GM19328 (cell line): ENCODE measurements around the gene KCTD17.

Experiments used
- ATAC-seq: cut with Tn5 transposase; IDR thresholded peaks from one replicate; pipeline ENCODE4 v1.9.1; 2021; ENCODE audit warnings: mild to moderate bottlenecking, moderate library complexity; ENCODE audit not compliant: unreplicated experiment

Gene KCTD17

GRCh38 chr22:37051391-37052385 is at the start of gene KCTD17:
Gene KCTD17, plus strand, starts transcription at chr22:37051742. Its CDS starts 19 bp downstream, at chr22:37051761.
- ATAC-seq, result no peak

- no peak for ATAC-seq
Measured at GRCh38 chr22:37001826-37002225, 49.7 kb upstream of the KCTD17 start.

GRCh38 chr22:37002633-37003032 is 48.9 kb upstream of the KCTD17 start:
- no peak for ATAC-seq

GRCh38 chr22:37007651-37008050 is 43.9 kb upstream of the KCTD17 start:
- ATAC-seq, result no peak

- no peak for ATAC-seq
Measured at GRCh38 chr22:37008365-37008764, 43.2 kb upstream of the KCTD17 start.

- ATAC-seq, result no peak
Measured at GRCh38 chr22:37009490-37009889, 42.1 kb upstream of the KCTD17 start.

- no peak for ATAC-seq
Measured at GRCh38 chr22:37010174-37010573, 41.4 kb upstream of the KCTD17 start.

GRCh38 chr22:37010976-37011375 is 40.6 kb upstream of the KCTD17 start:
- no peak for ATAC-seq

GRCh38 chr22:37011472-37011871 is 40.1 kb upstream of the KCTD17 start:
- ATAC-seq, result no peak

- ATAC-seq, result no peak
Measured at GRCh38 chr22:37012262-37012904, 39.2 kb upstream of the KCTD17 start.

GRCh38 chr22:37012956-37013355 is 38.6 kb upstream of the KCTD17 start:
- ATAC-seq, result no peak

- no peak for ATAC-seq
Measured at GRCh38 chr22:37014415-37014806, 37.1 kb upstream of the KCTD17 start.

GRCh38 chr22:37014835-37015586 is 36.5 kb upstream of the KCTD17 start:
- no peak for ATAC-seq

GRCh38 chr22:37015587-37015878 is 36.0 kb upstream of the KCTD17 start:
- no peak for ATAC-seq

GRCh38 chr22:37016134-37016910 is 35.2 kb upstream of the KCTD17 start:
- ATAC-seq, result no peak

GRCh38 chr22:37017356-37017755 is 34.2 kb upstream of the KCTD17 start:
- ATAC-seq, result no peak

GRCh38 chr22:37018086-37018814 is 33.3 kb upstream of the KCTD17 start:
- ATAC-seq, result no peak

- peak; percentile 38 for ATAC-seq
Measured at GRCh38 chr22:37018815-37019308, 32.7 kb upstream of the KCTD17 start.

- ATAC-seq, result peak; percentile 56
Measured at GRCh38 chr22:37019309-37020191, 32.0 kb upstream of the KCTD17 start, which contains the start of the genes MPST and TST. Gene MPST, plus strand, starts transcription at chr22:37019742. Its CDS starts 95 bp downstream, at chr22:37019837. Gene TST, minus strand, starts transcription at chr22:37019447. Its CDS starts 715 bp downstream, at chr22:37018732.
